ENCODE results near the gene SYNPO2L. TPM values are rescaled to one million over a fixed set of nuclear protein-coding genes. Genes with fewer than 3 reads are reported as not detected.

SYNPO2L gene
- total and polyA plus RNA-seq, 8 donors: 0.02 to 0.31 (median 0.04) TPM; not detected in 5

DNA sequence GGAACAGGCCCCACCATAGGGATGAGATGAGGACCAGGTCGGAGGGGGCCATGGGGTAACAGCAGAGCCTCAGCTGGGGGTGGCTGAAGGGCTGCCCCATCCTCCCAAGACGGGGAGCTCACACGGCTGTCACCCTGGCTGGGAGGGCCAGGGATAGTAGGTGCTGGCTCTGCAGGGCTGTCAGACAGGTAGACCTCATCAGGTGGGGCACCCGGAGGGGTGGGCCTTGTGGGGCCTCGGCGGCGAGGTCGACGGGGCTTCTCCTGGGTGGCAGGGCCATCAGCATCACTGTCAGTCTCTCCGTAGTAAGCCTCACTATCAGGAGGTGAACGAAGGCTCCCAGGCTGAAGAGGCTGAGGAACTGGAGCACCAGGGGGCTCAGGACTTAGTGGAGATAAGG lies 2.6 kb downstream of the SYNPO2L start:
- Histone ChIP-seq H3K4me3 (no peak overlapping the region), H3K4me1 (no peaks in the 10 kb centered on the region), H3K36me3 (no peaks in the 10 kb centered on the region), H3K27ac (no peak overlapping the region), H3K9me3 (no peaks in the 10 kb centered on the region), H3K27me3 (no peaks in the 10 kb centered on the region)
- intact Hi-C loops (cut with DNase I): no loop called here
- ATAC-seq (no peak), FAIRE-seq (no peak), DNase-seq (no peak)
- TF ChIP-seq, protein P1, sequence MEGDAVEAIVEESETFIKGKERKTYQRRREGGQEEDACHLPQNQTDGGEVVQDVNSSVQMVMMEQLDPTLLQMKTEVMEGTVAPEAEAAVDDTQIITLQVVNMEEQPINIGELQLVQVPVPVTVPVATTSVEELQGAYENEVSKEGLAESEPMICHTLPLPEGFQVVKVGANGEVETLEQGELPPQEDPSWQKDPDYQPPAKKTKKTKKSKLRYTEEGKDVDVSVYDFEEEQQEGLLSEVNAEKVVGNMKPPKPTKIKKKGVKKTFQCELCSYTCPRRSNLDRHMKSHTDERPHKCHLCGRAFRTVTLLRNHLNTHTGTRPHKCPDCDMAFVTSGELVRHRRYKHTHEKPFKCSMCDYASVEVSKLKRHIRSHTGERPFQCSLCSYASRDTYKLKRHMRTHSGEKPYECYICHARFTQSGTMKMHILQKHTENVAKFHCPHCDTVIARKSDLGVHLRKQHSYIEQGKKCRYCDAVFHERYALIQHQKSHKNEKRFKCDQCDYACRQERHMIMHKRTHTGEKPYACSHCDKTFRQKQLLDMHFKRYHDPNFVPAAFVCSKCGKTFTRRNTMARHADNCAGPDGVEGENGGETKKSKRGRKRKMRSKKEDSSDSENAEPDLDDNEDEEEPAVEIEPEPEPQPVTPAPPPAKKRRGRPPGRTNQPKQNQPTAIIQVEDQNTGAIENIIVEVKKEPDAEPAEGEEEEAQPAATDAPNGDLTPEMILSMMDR (IDR thresholded peaks at IDR 0.05): no peak
- 81% methylated on average over 11 of the region's 11 CpGs for WGBS, 2 donors

DNA sequence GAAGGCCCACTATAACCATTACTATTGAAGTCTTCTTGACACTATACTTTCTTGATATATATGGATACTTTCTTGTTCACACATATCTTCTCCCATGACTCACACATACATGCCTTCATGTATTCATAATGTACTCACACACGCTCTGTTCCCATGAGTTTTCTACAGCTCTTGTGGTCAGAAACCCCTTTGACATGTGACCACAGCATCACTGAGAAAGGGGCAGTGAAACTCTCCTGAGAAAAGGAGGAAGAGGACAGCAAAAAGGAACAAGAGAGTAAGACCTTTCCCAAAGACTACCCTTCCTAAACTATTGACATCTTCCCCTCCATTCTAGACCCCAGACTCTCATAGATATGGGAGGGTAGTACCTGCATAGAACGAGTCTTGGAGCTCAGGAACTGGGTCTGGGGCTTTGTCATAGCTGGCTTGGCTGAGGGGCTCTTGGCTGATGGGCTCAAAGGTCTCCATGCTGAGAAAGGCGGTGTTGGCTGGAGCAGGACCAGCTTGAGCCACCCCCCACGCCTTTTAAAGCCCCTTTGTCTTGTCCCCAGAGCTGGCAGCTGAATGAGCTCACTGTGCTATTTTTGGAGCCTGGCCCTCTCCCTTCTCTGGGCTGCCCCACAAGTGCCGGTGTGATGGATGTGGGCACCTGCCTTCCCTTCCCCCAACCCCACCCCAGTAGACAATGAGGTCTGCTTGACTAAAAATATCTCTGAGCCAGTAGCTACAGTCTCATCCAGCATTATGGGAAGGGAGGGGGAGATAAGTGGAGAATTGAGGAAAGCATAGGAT lies 5.1 kb downstream of the SYNPO2L start:
- no peak for ATAC-seq
- intact Hi-C loops (cut with DNase I): no loop called here
- Histone ChIP-seq H3K36me3 (no peaks in the 10 kb centered on the region), H3K9me3 (no peaks in the 10 kb centered on the region), H3K27me3 (no peaks in the 10 kb centered on the region), H3K4me3 (no peak overlapping the region), H3K4me1 (no peaks in the 10 kb centered on the region), H3K27ac (no peak overlapping the region)
- FAIRE-seq: no peak
- 67 to 72% methylated on average over 5 of the region's 5 CpGs for WGBS, 2 donors
- TF ChIP-seq, protein P1 (IDR thresholded peaks at IDR 0.05): no peak
- no peak for DNase-seq

DNA sequence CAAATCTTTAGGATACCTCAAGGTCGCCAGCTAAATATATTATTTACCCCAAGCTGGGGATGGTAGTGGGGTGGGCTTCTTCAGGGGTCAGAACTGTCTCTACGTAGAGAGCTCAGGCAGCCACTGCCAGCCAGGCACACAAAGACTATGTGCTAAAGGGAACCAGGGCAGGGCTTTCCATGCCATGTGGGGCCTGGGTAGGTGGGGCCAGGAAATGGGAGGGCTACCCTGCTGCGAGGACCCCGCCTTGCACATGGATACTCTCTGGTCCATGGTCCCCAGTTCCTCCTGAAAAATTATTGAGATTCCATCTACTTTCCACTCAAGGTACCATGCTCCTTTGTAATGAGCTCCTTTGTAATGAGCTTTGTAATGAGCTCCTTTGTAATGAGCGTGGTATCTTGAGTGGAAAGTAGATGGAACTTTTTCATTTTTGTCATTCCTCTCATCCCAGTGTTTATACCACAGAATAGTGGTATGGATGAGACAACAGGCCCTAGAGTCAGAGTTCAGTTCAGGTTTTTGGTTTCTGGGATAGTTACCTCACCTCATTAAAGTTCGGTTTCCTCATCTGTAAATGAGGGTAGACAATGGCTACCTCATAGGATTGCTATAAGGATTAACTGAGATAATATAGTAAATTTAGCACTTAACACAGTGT lies 5.8 kb downstream of the SYNPO2L start:
- H3K9me3 ChIP-seq: no peaks in the 10 kb centered on the region
- H3K36me3 ChIP-seq: no peaks in the 10 kb centered on the region
- 85 to 94% methylated on average over 6 of the region's 6 CpGs for WGBS, 2 donors
- H3K27me3 ChIP-seq: no peaks in the 10 kb centered on the region
- no peak for FAIRE-seq
- no peak for ATAC-seq
- H3K4me3 ChIP-seq: no peak overlapping the region
- intact Hi-C loops (cut with DNase I): loop anchor here in 1 of 3 donors (10.0 kb wide), 1 partner anchor 115 kb away; no protein-coding TSS in a partner anchor
- no peaks in the 10 kb centered on the region for H3K4me1 ChIP-seq
- no peak overlapping the region for H3K27ac ChIP-seq
- TF ChIP-seq, protein P1 (IDR thresholded peaks at IDR 0.05): no peak
- DNase-seq: no peak

DNA sequence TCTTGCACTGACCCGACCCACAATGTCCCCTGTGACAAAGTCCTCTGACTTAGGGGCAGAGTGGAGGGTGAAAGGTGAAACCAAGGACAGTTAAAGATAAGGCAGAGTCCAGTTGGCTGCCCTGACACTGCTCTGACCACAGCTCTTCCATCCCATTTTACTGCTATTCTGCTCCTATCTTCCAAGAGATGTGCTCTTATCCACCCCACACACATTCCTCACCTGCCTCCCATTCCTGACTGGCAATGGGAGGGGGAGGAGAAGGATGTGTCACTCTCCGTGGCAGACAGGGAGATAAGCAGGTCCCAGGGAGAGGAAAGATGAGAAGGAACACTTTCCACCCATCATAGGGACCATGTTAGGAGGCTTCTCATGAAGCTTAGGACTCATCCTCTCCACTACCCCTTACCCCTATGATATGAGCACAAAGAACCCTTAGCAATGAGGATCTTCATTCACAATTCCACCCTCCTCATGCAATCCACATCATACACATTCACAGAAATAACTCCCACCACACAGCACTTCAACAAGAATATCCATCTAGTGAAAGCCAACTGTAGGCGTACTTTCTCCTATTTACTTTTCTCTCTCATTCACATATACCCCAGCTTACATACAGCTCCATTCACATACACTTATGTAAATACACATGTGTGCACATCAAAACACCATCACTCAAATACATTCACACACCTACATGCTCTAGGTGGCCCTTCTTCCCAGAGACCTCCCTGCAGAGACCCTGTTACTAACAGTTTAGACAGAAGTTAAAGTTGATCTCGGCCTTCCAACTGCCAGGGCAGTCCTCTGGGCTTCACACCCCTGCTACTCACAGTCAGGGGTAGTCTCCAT lies 6.6 kb downstream of the SYNPO2L start:
- WGBS, 2 donors: 69 to 73% methylated on average over 4 of the region's 4 CpGs
- H3K36me3 ChIP-seq: no peaks in the 10 kb centered on the region
- no peaks in the 10 kb centered on the region for H3K9me3 ChIP-seq
- H3K27ac ChIP-seq: no peak overlapping the region
- intact Hi-C loops (cut with DNase I): loop anchor here in 1 of 3 donors (10.0 kb wide), 1 partner anchor 114 kb away; no protein-coding TSS in a partner anchor
- FAIRE-seq (no peak), ATAC-seq (no peak), DNase-seq (no peak)
- no peaks in the 10 kb centered on the region for H3K4me1 ChIP-seq
- H3K27me3 ChIP-seq: no peaks in the 10 kb centered on the region
- H3K4me3 ChIP-seq: no peak overlapping the region
- TF ChIP-seq, protein P1 (IDR thresholded peaks at IDR 0.05): no peak
